ENCODE results near the gene DOCK2. TPM values are rescaled to one million over a fixed set of nuclear protein-coding genes. Genes with fewer than 3 reads are reported as not detected.

Gene DOCK2
- total and polyA plus RNA-seq, 7 donors: 2.3 to 21.1 (median 12.5) TPM

GRCh38 chr5:169735913-169736312, 98.8 kb downstream of the DOCK2 start:
- intact Hi-C loops (cut with DNase I): no loop called here
- Histone ChIP-seq H3K9me3 (no peaks in the 10 kb centered on the region), H3K27ac (no peak overlapping the region), H3K27me3 (no peaks in the 10 kb centered on the region), H3K4me3 (no peak overlapping the region), H3K36me3 (no peaks in the 10 kb centered on the region), H3K4me1 (no peaks in the 10 kb centered on the region)
- DNase-seq: no peak
- 71 to 91% methylated on average over 3 of the region's 3 CpGs for WGBS, 2 donors
- TF ChIP-seq POLR2AphosphoS5 (IDR thresholded peaks at IDR 0.05) (no peak), CTCF (IDR thresholded peaks at IDR 0.05) (no peak), EP300 (IDR thresholded peaks at IDR 0.05) (no peak), POLR2A (IDR thresholded peaks at IDR 0.05) (no peak)

- intact Hi-C loops (cut with DNase I): no loop called here
- WGBS, 2 donors: 81 to 83% methylated on average over 2 of the region's 2 CpGs
- H3K27ac ChIP-seq: no peak overlapping the region
- no peak for TF ChIP-seq EP300 (IDR thresholded peaks at IDR 0.05)
- no peak for TF ChIP-seq CTCF (IDR thresholded peaks at IDR 0.05)
- no peak for TF ChIP-seq POLR2A (IDR thresholded peaks at IDR 0.05)
- TF ChIP-seq POLR2AphosphoS5 (IDR thresholded peaks at IDR 0.05): no peak
- no peaks in the 10 kb centered on the region for H3K27me3 ChIP-seq
- H3K9me3 ChIP-seq: no peaks in the 10 kb centered on the region
- DNase-seq: no peak
- no peaks in the 10 kb centered on the region for H3K4me1 ChIP-seq
- H3K4me3 ChIP-seq: no peak overlapping the region
- H3K36me3 ChIP-seq: no peaks in the 10 kb centered on the region
Observed at GRCh38 chr5:169736653-169737052, 99.6 kb downstream of the DOCK2 start.

GRCh38 chr5:169740435-169740834, 103.4 kb downstream of the DOCK2 start:
- H3K27ac ChIP-seq: no peak overlapping the region
- no peaks in the 10 kb centered on the region for H3K27me3 ChIP-seq
- H3K36me3 ChIP-seq: no peaks in the 10 kb centered on the region
- H3K4me1 ChIP-seq: no peaks in the 10 kb centered on the region
- H3K4me3 ChIP-seq: no peak overlapping the region
- no peak for DNase-seq
- intact Hi-C loops (cut with DNase I): no loop called here
- H3K9me3 ChIP-seq: no peaks in the 10 kb centered on the region
- 61 to 84% methylated on average over 3 of the region's 3 CpGs for WGBS, 2 donors
- TF ChIP-seq POLR2A (IDR thresholded peaks at IDR 0.05) (no peak), CTCF (IDR thresholded peaks at IDR 0.05) (no peak), POLR2AphosphoS5 (IDR thresholded peaks at IDR 0.05) (no peak), EP300 (IDR thresholded peaks at IDR 0.05) (no peak)

- intact Hi-C loops (cut with DNase I): no loop called here
- H3K36me3 ChIP-seq: no peaks in the 10 kb centered on the region
- no peaks in the 10 kb centered on the region for H3K4me1 ChIP-seq
- H3K9me3 ChIP-seq: no peaks in the 10 kb centered on the region
- DNase-seq: no peak
- no peak overlapping the region for H3K27ac ChIP-seq
- 73 to 80% methylated on average over 7 of the region's 7 CpGs for WGBS, 2 donors
- H3K27me3 ChIP-seq: no peaks in the 10 kb centered on the region
- no peak for TF ChIP-seq CTCF (IDR thresholded peaks at IDR 0.05)
- TF ChIP-seq POLR2AphosphoS5 (IDR thresholded peaks at IDR 0.05): no peak
- no peak for TF ChIP-seq POLR2A (IDR thresholded peaks at IDR 0.05)
- no peak for TF ChIP-seq EP300 (IDR thresholded peaks at IDR 0.05)
- H3K4me3 ChIP-seq: no peak overlapping the region
Observed at GRCh38 chr5:169742771-169743296, 105.8 kb downstream of the DOCK2 start.

GRCh38 chr5:169744336-169744735, 107.3 kb downstream of the DOCK2 start:
- Histone ChIP-seq H3K4me3 (no peak overlapping the region), H3K27me3 (no peaks in the 10 kb centered on the region), H3K4me1 (no peaks in the 10 kb centered on the region), H3K27ac (no peak overlapping the region), H3K36me3 (no peaks in the 10 kb centered on the region), H3K9me3 (no peaks in the 10 kb centered on the region)
- 87 to 92% methylated on average over 1 of the region's 1 CpG for WGBS, 2 donors
- no peak for DNase-seq
- intact Hi-C loops (cut with DNase I): no loop called here
- no peak for TF ChIP-seq POLR2AphosphoS5 (IDR thresholded peaks at IDR 0.05)
- no peak for TF ChIP-seq EP300 (IDR thresholded peaks at IDR 0.05)
- TF ChIP-seq POLR2A (IDR thresholded peaks at IDR 0.05): no peak
- TF ChIP-seq CTCF (IDR thresholded peaks at IDR 0.05): no peak
